SK-N-SH (cell line): ENCODE data around the gene GUCY2F.

Experiments
- MAX ChIP-seq: IDR thresholded peaks from 2 replicates; pipeline ENCODE4 v1.4.0; 2012; ENCODE audit warnings: low read depth
- TF ChIP-seq, protein P1 (sequence below): fragments of 200-600 bp; sonication (generic); IDR thresholded peaks from 2 replicates; pipeline ENCODE4 v1.6.1; 2017; ENCODE audit warnings: antibody characterized with exemption, mild to moderate bottlenecking, moderate library complexity

DNA sequence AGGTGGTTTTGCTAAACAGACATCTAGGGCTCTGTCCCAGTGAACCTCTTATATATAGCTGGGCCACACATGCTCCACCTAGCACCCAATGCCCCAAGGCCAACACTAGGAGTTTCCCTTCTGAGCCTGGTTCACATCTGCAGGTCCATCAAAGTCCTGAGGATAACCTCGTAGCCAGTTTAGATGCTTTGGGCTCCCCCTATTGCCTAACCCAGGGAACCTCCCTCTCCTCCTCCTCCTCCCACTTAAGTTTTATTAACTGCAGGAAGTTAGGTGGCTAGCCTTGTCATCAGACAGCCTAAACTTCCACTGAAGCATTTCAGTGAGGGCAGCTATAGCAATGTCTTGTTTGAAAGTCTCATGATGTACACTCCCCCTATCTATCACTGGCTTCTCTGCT lies 88.0 kb downstream of the GUCY2F start:
- TF ChIP-seq MAX = no peak
- TF ChIP-seq, protein P1, sequence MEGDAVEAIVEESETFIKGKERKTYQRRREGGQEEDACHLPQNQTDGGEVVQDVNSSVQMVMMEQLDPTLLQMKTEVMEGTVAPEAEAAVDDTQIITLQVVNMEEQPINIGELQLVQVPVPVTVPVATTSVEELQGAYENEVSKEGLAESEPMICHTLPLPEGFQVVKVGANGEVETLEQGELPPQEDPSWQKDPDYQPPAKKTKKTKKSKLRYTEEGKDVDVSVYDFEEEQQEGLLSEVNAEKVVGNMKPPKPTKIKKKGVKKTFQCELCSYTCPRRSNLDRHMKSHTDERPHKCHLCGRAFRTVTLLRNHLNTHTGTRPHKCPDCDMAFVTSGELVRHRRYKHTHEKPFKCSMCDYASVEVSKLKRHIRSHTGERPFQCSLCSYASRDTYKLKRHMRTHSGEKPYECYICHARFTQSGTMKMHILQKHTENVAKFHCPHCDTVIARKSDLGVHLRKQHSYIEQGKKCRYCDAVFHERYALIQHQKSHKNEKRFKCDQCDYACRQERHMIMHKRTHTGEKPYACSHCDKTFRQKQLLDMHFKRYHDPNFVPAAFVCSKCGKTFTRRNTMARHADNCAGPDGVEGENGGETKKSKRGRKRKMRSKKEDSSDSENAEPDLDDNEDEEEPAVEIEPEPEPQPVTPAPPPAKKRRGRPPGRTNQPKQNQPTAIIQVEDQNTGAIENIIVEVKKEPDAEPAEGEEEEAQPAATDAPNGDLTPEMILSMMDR = no peak
